K562 (cell line): Measurements from ENCODE around the gene GPX2. TPM values are rescaled to one million over a fixed set of nuclear protein-coding genes. Genes with fewer than 3 reads are reported as not detected.

ENCODE experiments used
- polyA plus RNA-seq, 8 experiments: library from polyadenylated mRNA; depleted of rRNA in 4 of 8; stranded (reverse) in 5 of 8; unstranded in 3 of 8; fragments of >200 nt; fragmentation: Nextera tagmentation in 2 of 8; fragmentation: Illumina TruSeq in 1 of 8; extraction: Ambion mirVana in 2 of 8; extraction: Trizol in 1 of 8; gene quantifications; 2 replicates each; pipeline versions ENCODE4 v1.2.1 to v1.2.3, GENCODE V29; 2011 to 2014; ENCODE audit warnings: inconsistent platforms in 1 of 8, missing spikeins in 1 of 8
- small RNA-seq: library from RNA; depleted of rRNA; stranded (forward); fragments of <200 nt; gene quantifications from one replicate; pipeline ENCODE3, GENCODE V24; 2014
- total RNA-seq, 7 experiments: library from RNA; depleted of rRNA in 6 of 7; stranded (reverse); fragments of >200 nt in 6 of 7; fragmentation: Illumina TruSeq in 2 of 7; extraction: Trizol in 2 of 7; gene quantifications; 2 replicates each; pipeline versions ENCODE4 v1.2.1 to v1.2.3, GENCODE V29; 2011 to 2021; ENCODE audit warnings: low replicate concordance in 1 of 7

Gene GPX2
- total and polyA plus RNA-seq, 9 of the 15 experiments (the other 6 are each of a cell fraction or from before 2014, with no cell fraction given), result 0.24 TPM; not detected in 8

Small RNA genes within 50 kb of the gene (small RNA-seq; reads per million reads assigned to genes)
- not detected for gene RPPH1-2P

Other genes with a start within 250 kb of the GPX2 start
- not detected in 2 replicates for gene PLEKHG3, start 238.3 kb downstream of the GPX2 start, total RNA-seq (2014; rRNA removed)
- gene PLEKHG3, start 238.3 kb downstream of the GPX2 start, total RNA-seq (2014; rRNA removed; fragmentation: Illumina TruSeq; extraction: Trizol), result not detected in 2 replicates
- gene PLEKHG3, start 238.3 kb downstream of the GPX2 start, total RNA-seq (2015; rRNA removed; fragmentation: Illumina TruSeq; extraction: Trizol), result not detected in 2 replicates
- gene PLEKHG3, start 238.3 kb downstream of the GPX2 start, total RNA-seq (2021), result 0.11 and 0.16 TPM in 2 replicates
- 0.04 TPM in 1 of 2 replicates, not detected in the other for gene PLEKHG3, start 238.3 kb downstream of the GPX2 start, polyA plus RNA-seq (2011; rRNA removed)
- gene PLEKHG3, start 238.3 kb downstream of the GPX2 start, polyA plus RNA-seq (2014; fragmentation: Illumina TruSeq; extraction: Trizol), result not detected in 2 replicates
- not detected for gene PLEKHG3, start 238.3 kb downstream of the GPX2 start, polyA plus RNA-seq (2014; fragmentation: Nextera tagmentation; extraction: Ambion mirVana)
- not detected in 2 replicates for gene PLEKHG3, start 238.3 kb downstream of the GPX2 start, polyA plus RNA-seq (2014; rRNA removed)
- gene SPTB, start 62.8 kb downstream of the GPX2 start, total RNA-seq (2014; rRNA removed), result 32.9 and 35.4 TPM in 2 replicates
- 9.5 and 11.7 TPM in 2 replicates for gene SPTB, start 62.8 kb downstream of the GPX2 start, total RNA-seq (2014; rRNA removed; fragmentation: Illumina TruSeq; extraction: Trizol)
- 10.1 and 11.3 TPM in 2 replicates for gene SPTB, start 62.8 kb downstream of the GPX2 start, total RNA-seq (2015; rRNA removed; fragmentation: Illumina TruSeq; extraction: Trizol)
- gene SPTB, start 62.8 kb downstream of the GPX2 start, total RNA-seq (2021), result 40.1 and 45.9 TPM in 2 replicates
- gene SPTB, start 62.8 kb downstream of the GPX2 start, polyA plus RNA-seq (2011; rRNA removed), result 2.0 and 2.8 TPM in 2 replicates
- 19.1 and 23.1 TPM in 2 replicates for gene SPTB, start 62.8 kb downstream of the GPX2 start, polyA plus RNA-seq (2014; fragmentation: Illumina TruSeq; extraction: Trizol)
- gene SPTB, start 62.8 kb downstream of the GPX2 start, polyA plus RNA-seq (2014; fragmentation: Nextera tagmentation; extraction: Ambion mirVana), result under 1 TPM; 0.21 to 0.28 TPM
- gene SPTB, start 62.8 kb downstream of the GPX2 start, polyA plus RNA-seq (2014; rRNA removed), result 16.9 and 17.1 TPM in 2 replicates
- gene CHURC1, start 28.3 kb downstream of the GPX2 start, total RNA-seq (2014; rRNA removed), result 27.3 and 29.6 TPM in 2 replicates
- gene CHURC1, start 28.3 kb downstream of the GPX2 start, total RNA-seq (2014; rRNA removed; fragmentation: Illumina TruSeq; extraction: Trizol), result 83.4 and 85.1 TPM in 2 replicates
- 42.7 and 45.6 TPM in 2 replicates for gene CHURC1, start 28.3 kb downstream of the GPX2 start, total RNA-seq (2015; rRNA removed; fragmentation: Illumina TruSeq; extraction: Trizol)
- gene CHURC1, start 28.3 kb downstream of the GPX2 start, total RNA-seq (2021), result 38.7 and 44.5 TPM in 2 replicates
- 90.3 and 106 TPM in 2 replicates for gene CHURC1, start 28.3 kb downstream of the GPX2 start, polyA plus RNA-seq (2011; rRNA removed)
- gene CHURC1, start 28.3 kb downstream of the GPX2 start, polyA plus RNA-seq (2014; fragmentation: Illumina TruSeq; extraction: Trizol), result 43.3 and 45.2 TPM in 2 replicates
- gene CHURC1, start 28.3 kb downstream of the GPX2 start, polyA plus RNA-seq (2014; fragmentation: Nextera tagmentation; extraction: Ambion mirVana), result 100 to 1,000 TPM; 223 to 239 TPM
- 33.6 and 42.5 TPM in 2 replicates for gene CHURC1, start 28.3 kb downstream of the GPX2 start, polyA plus RNA-seq (2014; rRNA removed)
- 0.08 and 0.09 TPM in 2 replicates for gene RAB15, start 29.6 kb upstream of the GPX2 start, total RNA-seq (2014; rRNA removed)
- gene RAB15, start 29.6 kb upstream of the GPX2 start, total RNA-seq (2014; rRNA removed; fragmentation: Illumina TruSeq; extraction: Trizol), result 0.13 and 0.15 TPM in 2 replicates
- gene RAB15, start 29.6 kb upstream of the GPX2 start, total RNA-seq (2015; rRNA removed; fragmentation: Illumina TruSeq; extraction: Trizol), result 0.08 and 0.14 TPM in 2 replicates
- 0.11 and 0.16 TPM in 2 replicates for gene RAB15, start 29.6 kb upstream of the GPX2 start, total RNA-seq (2021)
- 0.05 and 0.17 TPM in 2 replicates for gene RAB15, start 29.6 kb upstream of the GPX2 start, polyA plus RNA-seq (2011; rRNA removed)
- gene RAB15, start 29.6 kb upstream of the GPX2 start, polyA plus RNA-seq (2014; fragmentation: Illumina TruSeq; extraction: Trizol), result 0.21 and 0.25 TPM in 2 replicates
- not detected for gene RAB15, start 29.6 kb upstream of the GPX2 start, polyA plus RNA-seq (2014; fragmentation: Nextera tagmentation; extraction: Ambion mirVana)
- 0.30 and 0.53 TPM in 2 replicates for gene RAB15, start 29.6 kb upstream of the GPX2 start, polyA plus RNA-seq (2014; rRNA removed)
- 6.9 and 7.3 TPM in 2 replicates for gene FNTB, start 44.1 kb upstream of the GPX2 start, total RNA-seq (2014; rRNA removed)
- 8.9 and 11.7 TPM in 2 replicates for gene FNTB, start 44.1 kb upstream of the GPX2 start, total RNA-seq (2014; rRNA removed; fragmentation: Illumina TruSeq; extraction: Trizol)
- gene FNTB, start 44.1 kb upstream of the GPX2 start, total RNA-seq (2015; rRNA removed; fragmentation: Illumina TruSeq; extraction: Trizol), result 10.9 and 11.0 TPM in 2 replicates
- 12.2 and 13.8 TPM in 2 replicates for gene FNTB, start 44.1 kb upstream of the GPX2 start, total RNA-seq (2021)
- gene FNTB, start 44.1 kb upstream of the GPX2 start, polyA plus RNA-seq (2011; rRNA removed), result 16.5 and 18.5 TPM in 2 replicates
- 12.1 and 15.6 TPM in 2 replicates for gene FNTB, start 44.1 kb upstream of the GPX2 start, polyA plus RNA-seq (2014; fragmentation: Illumina TruSeq; extraction: Trizol)
- gene FNTB, start 44.1 kb upstream of the GPX2 start, polyA plus RNA-seq (2014; fragmentation: Nextera tagmentation; extraction: Ambion mirVana), result 10 to 100 TPM; 14.1 to 23.2 TPM
- gene FNTB, start 44.1 kb upstream of the GPX2 start, polyA plus RNA-seq (2014; rRNA removed), result 10.6 and 12.9 TPM in 2 replicates
- gene MAX, start 159.8 kb upstream of the GPX2 start, total RNA-seq (2014; rRNA removed), result 40.9 and 63.6 TPM in 2 replicates
- 38.3 and 40.5 TPM in 2 replicates for gene MAX, start 159.8 kb upstream of the GPX2 start, total RNA-seq (2014; rRNA removed; fragmentation: Illumina TruSeq; extraction: Trizol)
- gene MAX, start 159.8 kb upstream of the GPX2 start, total RNA-seq (2015; rRNA removed; fragmentation: Illumina TruSeq; extraction: Trizol), result 50.3 and 52.1 TPM in 2 replicates
- 88.8 and 96.5 TPM in 2 replicates for gene MAX, start 159.8 kb upstream of the GPX2 start, total RNA-seq (2021)
- gene MAX, start 159.8 kb upstream of the GPX2 start, polyA plus RNA-seq (2011; rRNA removed), result 51.6 and 55.3 TPM in 2 replicates
- gene MAX, start 159.8 kb upstream of the GPX2 start, polyA plus RNA-seq (2014; fragmentation: Illumina TruSeq; extraction: Trizol), result 63.3 and 84.7 TPM in 2 replicates
- 10 to 100 TPM; 15.4 to 32.7 TPM for gene MAX, start 159.8 kb upstream of the GPX2 start, polyA plus RNA-seq (2014; fragmentation: Nextera tagmentation; extraction: Ambion mirVana)
- gene MAX, start 159.8 kb upstream of the GPX2 start, polyA plus RNA-seq (2014; rRNA removed), result 63.0 and 81.9 TPM in 2 replicates